Spleen (tissue), 7 donors: ENCODE measurements around the gene ZNF276.
"Not testable (repeated sequence)": the region's sequence is repeated elsewhere in the genome, so short reads cannot be mapped to it uniquely, and the experiment has no call there.

Experiments used
- CTCF ChIP-seq, 11 experiments: fragments of 200-600 bp in 7 of 11; fragments of 450-650 bp in 4 of 11; sonication (generic) in 4 of 11; IDR thresholded peaks in 8 of 11; conservative IDR thresholded peaks in 3 of 11; 1 replicate in 7 of 11; 2 replicates in 4 of 11; pipeline versions ENCODE4 v1.4.0 to v1.8.0; 2016 to 2021; ENCODE audit warnings: antibody characterized with exemption in 11 of 11, inconsistent platforms in 4 of 11, mild to moderate bottlenecking in 1 of 11
- POLR2A ChIP-seq, 3 donors: fragments of 450-650 bp; IDR thresholded peaks; one replicate each; pipeline ENCODE4 v1.5.1; 2017; ENCODE audit warnings: antibody characterized with exemption in 3 of 3, mild to moderate bottlenecking in 1 of 3
- POLR2AphosphoS5 ChIP-seq, 3 donors: sonication (generic); formaldehyde crosslinking; IDR thresholded peaks; one replicate each; pipeline ENCODE4 v1.5.1; 2017; ENCODE audit warnings: antibody characterized with exemption in 3 of 3
- donor health status: DM: no; HTN: no; CAD: no; lungs with moderate emphysema.
- donor health status: DM: no; HTN: no; CAD: no.
- donor health status: DM: no; HTN: no; CAD: no.

- not testable (repeated sequence) for TF ChIP-seq POLR2AphosphoS5 (IDR thresholded peaks at IDR 0.05); CTCF (IDR thresholded peaks at IDR 0.05 in 8 of 11, conservative IDR thresholded peaks at IDR 0.05 in 3 of 11); POLR2A (IDR thresholded peaks at IDR 0.05)
These were observed 21.7 kb upstream of the ZNF276 start for GRCh38 chr16:89699629-89700099.
